IMR-90 (cell line): ENCODE data around the gene CXCR2.

Experiments used
- BHLHE40 ChIP-seq: fragments of 150-350 bp; IDR thresholded peaks from 2 replicates; pipeline ENCODE4 v1.6.1; 2016; ENCODE audit warnings: mild to moderate bottlenecking, low read depth, low read length
- FOS ChIP-seq: fragments of 150-350 bp; IDR thresholded peaks from 2 replicates; pipeline ENCODE4 v1.6.1; 2016; ENCODE audit warnings: low read depth, low read length
- MAFK ChIP-seq: IDR thresholded peaks from 2 replicates; pipeline ENCODE4 v1.6.1; 2012; ENCODE audit warnings: low read depth, low read length, improper control_type of control experiment
- MAZ ChIP-seq: IDR thresholded peaks from 2 replicates; pipeline ENCODE4 v1.6.1; 2012; ENCODE audit warnings: low read depth, mild to moderate bottlenecking, low read length, improper control_type of control experiment, moderate library complexity, borderline replicate concordance
- POLR2A ChIP-seq: IDR thresholded peaks from 2 replicates; pipeline ENCODE4 v1.6.1; 2012; ENCODE audit warnings: mild to moderate bottlenecking, low read depth, low read length
- RAD21 ChIP-seq: IDR thresholded peaks from 2 replicates; pipeline ENCODE4 v1.6.1; 2012; ENCODE audit warnings: low read length, improper control_type of control experiment
- RCOR1 ChIP-seq: IDR thresholded peaks from 2 replicates; pipeline ENCODE4 v1.6.1; 2012; ENCODE audit warnings: mild to moderate bottlenecking, low read length, improper control_type of control experiment; ENCODE audit not compliant: insufficient replicate concordance
- RFX5 ChIP-seq: IDR thresholded peaks from 2 replicates; pipeline ENCODE4 v1.8.0; 2012; ENCODE audit warnings: low read depth, mild to moderate bottlenecking, low read length, moderate library complexity
- SMC3 ChIP-seq: fragments of 150-350 bp; IDR thresholded peaks from 2 replicates; pipeline ENCODE4 v1.6.1; 2016; ENCODE audit warnings: low read depth, mild to moderate bottlenecking, antibody characterized with exemption, low read length, moderate library complexity
- TF ChIP-seq, protein P1 (sequence below): conservative IDR thresholded peaks from 2 replicates; pipeline ENCODE4 v1.5.1; 2012; ENCODE audit warnings: mild to moderate bottlenecking, low read depth, low read length, improper control_type of control experiment
- TF ChIP-seq, protein P2 (sequence below): fragments of 150-350 bp; IDR thresholded peaks from 2 replicates; pipeline ENCODE4 v1.6.1; 2017; ENCODE audit warnings: mild to moderate bottlenecking, antibody characterized with exemption, low read length, low read depth

DNA sequence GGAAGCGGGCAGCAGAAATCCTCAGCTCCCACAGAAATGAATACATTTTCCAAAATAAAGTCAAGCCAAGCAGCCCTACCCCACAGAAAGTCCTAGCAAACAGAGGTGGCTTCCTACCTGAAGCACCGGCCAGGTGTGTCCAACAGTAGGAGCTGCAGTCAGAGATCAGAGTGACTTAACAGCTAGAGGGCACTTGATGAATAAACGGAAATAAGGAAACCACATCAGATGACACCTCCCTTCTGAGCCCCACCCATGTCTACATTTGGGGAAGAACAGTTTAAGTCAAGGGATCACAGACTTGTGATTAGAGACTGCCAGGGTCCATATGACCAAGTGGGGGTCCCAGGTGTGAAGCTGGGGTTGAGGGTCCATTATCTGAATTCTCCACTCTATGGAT is 41.0 kb downstream of the CXCR2 start, which contains the start of gene CXCR1:
- TF ChIP-seq, protein P1, sequence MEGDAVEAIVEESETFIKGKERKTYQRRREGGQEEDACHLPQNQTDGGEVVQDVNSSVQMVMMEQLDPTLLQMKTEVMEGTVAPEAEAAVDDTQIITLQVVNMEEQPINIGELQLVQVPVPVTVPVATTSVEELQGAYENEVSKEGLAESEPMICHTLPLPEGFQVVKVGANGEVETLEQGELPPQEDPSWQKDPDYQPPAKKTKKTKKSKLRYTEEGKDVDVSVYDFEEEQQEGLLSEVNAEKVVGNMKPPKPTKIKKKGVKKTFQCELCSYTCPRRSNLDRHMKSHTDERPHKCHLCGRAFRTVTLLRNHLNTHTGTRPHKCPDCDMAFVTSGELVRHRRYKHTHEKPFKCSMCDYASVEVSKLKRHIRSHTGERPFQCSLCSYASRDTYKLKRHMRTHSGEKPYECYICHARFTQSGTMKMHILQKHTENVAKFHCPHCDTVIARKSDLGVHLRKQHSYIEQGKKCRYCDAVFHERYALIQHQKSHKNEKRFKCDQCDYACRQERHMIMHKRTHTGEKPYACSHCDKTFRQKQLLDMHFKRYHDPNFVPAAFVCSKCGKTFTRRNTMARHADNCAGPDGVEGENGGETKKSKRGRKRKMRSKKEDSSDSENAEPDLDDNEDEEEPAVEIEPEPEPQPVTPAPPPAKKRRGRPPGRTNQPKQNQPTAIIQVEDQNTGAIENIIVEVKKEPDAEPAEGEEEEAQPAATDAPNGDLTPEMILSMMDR: no peak
- TF ChIP-seq POLR2A (no peak), SMC3 (no peak), MAZ (no peak), RFX5 (no peak), MAFK (no peak), BHLHE40 (no peak), RCOR1 (no peak), RAD21 (no peak), FOS (no peak)
- TF ChIP-seq, protein P2, sequence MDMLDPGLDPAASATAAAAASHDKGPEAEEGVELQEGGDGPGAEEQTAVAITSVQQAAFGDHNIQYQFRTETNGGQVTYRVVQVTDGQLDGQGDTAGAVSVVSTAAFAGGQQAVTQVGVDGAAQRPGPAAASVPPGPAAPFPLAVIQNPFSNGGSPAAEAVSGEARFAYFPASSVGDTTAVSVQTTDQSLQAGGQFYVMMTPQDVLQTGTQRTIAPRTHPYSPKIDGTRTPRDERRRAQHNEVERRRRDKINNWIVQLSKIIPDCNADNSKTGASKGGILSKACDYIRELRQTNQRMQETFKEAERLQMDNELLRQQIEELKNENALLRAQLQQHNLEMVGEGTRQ: no peak
